Anterior cingulate cortex (tissue), 58 donors: ENCODE data around the gene PNLIP.

Source experiments
- DNase-seq, 58 donors: peaks; one replicate each; lab custom pipeline; 2025; lab: John Stamatoyannopoulos, UW

PNLIP gene

DNA sequence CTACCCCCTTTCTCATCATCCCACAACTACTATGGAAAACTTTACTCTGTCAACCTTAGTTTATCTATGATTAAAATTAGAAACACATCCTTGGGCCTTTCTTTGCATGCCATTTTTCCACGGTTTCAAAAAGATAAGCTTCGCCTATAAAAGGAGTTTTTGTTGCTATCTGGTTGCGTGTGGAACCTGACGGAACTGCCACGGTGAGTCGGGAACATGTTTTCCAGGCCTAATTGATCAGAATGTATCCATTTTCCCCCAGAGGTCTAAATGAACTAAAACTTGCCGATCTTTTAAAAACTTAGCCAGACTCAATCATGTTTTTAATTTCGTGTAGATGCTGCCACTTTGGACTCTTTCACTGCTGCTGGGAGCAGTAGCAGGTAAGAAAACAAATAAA is at the start of gene PNLIP:
PNLIP (plus strand) TSS at position 176 of the 400 bp plus-strand sequence; CDS start at position 338, 162 bp downstream.
- no peak for DNase-seq

DNA sequence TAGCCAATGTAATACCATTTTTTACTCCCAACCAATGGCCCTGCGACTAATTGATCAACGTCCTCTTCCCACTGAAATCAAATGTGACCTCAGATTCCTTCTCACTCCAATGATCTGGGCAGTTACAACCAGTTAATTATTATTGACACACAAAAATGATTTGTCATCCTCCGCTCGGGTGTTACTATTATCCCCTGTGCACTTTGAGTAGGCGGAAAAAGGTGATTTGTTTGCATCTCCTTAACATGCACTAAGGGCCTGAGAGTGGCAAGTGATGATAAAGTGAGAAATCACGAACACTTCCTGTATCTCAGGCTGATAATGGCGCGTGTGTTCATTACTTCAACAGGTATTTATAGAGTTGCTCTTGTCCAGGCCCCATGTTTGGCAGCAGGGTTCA is 40.9 kb upstream of the PNLIP start:
- no peak for DNase-seq

DNA sequence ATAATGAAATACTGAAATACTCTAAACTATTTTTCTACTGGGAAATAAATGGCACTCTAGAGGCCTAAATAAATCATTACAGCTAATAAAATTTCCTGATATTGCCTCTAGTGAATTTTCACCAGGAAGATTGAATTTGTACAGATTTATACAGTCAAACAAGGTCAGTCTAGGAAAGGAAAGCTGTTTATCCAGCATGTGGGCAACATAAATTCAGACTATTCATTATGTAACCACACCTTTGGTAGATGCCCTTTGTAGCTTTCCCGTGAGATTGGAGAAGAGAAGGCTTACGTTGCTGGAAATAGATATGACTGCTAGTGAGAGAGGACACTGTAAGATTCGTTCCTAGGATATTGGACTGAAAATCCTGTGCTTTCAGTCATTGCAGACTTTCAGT is 35.2 kb upstream of the PNLIP start:
- DNase-seq, result no peak

DNA sequence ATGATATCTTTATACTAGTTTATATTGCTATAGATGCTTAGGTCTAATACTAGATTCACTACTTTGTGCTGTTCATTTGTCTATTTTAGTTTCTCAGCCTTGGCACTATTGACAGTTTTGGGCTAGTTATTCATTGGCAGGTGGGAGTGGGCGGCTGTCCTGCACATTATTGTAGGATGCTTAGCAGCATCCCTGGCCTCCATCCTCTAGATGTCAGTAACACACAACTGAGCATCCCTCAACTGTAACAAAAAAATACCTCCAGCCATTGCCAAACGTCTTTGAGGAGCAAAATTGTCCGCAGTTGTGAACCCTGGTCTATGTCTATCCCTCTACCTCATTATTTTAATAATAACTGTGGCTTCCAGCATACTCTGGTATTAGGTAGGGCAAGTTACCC is 34.4 kb upstream of the PNLIP start:
- no peak for DNase-seq

DNA sequence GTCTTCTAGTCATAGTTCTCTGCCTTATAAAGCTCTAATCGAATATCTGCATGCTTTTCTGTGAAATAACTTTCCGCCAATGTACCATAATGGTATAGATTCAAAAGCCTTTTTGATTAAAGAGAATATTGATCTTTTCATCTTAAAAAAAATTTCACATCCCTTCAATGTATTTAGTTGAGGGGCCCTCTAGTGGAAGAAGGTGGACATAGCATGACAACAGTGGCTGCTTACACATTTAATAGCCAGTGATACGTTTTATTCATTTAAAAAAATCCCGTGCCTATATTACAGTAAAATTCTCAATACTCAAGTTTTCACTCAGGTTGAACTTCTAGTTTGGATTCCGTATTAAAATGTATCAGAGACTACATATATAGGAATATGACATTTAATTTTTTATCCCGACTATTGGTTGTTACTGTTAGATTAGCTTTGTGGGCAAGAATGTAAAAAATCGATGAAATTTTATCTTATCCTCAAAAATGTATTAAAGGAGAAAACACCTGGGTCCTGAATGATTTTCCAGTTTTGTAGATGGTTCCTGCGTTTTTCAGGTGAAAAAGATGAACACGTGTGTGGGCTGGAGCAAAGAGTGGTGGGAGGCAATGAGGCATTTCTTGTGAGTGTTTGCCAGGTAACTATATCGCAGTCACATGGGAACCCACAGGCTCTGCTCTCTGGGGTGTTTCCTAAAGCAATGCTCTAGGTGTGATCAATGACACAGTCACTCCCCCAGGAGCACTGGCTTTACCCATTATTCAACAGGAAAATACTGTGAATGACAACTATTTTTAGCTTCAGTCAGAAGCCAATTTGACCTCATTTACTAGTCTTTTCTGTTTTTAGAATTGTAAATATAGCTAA is 24.1 kb upstream of the PNLIP start:
- DNase-seq, result peak in 4 of 58 donors; percentile 4 to 27 (median 8)

DNA sequence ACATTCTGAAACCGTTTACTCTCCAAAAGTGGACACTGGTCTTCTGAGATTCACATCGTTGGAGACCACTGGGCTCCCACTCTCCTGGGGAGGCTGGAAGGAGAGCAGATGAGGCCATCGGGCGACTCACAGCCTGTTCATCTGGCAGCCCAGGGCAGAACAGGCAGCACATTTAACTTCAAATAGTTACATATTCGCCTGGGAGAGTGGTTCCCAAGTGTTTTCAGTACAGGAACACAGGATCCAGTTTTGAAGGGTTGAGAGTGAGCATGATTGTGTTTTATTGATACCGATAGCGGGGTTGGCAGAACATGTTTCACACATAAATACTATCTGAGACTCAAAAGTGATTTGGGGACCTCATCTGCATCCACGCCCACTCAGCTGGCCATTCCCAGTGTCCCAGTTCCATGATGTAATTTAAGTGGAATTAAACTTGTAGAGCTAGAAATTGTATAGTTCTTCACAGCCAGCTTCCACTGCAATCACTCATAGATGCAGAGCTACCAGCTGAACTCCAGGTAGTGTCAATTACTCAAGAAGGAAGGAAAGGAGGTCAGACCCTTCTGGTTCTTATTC is 22.8 kb upstream of the PNLIP start:
- DNase-seq, result no peak

DNA sequence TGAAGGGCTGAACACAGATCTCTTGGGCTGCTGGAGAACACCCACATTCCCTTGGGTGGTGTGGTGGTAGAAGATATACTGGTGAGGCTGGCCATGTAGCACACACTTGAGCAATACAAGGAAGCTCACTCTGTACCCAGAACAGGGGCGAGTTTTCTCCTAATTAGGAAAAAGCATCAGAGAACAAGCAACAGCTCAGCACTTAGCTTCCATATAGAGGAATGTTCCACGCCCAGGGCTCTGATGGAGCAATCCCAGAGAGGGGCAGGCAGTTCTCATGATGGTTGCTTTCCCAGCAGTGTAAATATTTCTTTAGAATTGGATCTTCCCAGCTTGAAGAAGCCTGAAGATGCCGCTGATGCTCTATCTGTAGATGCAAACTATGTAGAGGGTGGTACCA is 21.0 kb upstream of the PNLIP start:
- DNase-seq, result no peak

DNA sequence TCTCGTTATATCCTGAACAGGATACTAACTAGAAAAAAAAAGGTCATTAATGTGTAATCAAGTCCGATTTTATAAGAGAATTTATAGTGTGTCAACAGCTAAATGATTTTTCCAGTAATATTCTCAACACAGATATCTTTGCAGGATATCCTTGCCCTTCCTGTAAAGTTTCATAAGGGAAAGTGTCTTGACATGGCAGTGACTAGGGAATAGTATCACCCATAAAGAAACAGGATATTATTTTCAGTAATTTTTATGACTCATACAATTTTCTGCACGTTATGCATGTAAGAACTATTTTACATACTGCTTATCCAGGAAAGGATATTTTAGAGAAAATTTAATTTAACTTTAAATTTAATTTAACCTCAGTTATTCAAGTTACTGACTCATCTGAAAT is 19.5 kb upstream of the PNLIP start:
- no peak for DNase-seq

DNA sequence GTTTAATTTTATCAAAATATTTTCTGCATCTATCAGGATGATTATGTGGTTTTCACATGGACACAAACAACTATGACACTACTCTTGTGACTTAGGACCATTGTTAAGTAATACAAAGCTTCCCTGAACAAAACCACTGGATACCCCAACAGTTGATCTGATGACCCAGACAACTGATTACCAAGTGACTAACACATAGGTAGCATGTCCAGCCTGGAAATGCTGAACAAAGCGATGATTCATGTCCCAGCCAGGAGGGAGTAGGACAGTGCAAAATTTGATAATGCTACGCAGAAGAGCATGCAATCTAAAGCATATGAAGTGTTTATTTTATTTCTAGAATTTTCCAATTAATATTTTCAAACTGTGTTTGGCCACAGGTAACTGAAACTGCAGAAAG is 8.9 kb upstream of the PNLIP start:
- DNase-seq, result no peak

DNA sequence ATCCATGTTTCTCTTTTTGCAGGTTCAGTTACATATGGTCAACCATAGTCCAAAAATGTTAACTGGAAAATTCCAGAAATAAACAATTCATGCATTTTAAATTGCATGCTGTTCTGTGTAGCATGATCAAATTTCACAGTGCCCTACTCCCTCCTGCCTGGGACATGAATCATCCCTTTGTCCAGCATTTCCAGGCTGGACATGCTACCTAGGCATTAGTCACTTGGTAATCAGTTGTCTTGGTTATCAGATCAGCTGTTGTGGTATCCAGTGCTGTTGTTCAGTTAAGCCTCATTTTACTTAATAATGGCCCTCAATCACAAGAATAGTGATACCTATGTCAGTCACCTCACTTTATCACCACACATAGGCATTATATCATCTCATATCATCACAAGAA is 7.3 kb upstream of the PNLIP start:
- no peak for DNase-seq

DNA sequence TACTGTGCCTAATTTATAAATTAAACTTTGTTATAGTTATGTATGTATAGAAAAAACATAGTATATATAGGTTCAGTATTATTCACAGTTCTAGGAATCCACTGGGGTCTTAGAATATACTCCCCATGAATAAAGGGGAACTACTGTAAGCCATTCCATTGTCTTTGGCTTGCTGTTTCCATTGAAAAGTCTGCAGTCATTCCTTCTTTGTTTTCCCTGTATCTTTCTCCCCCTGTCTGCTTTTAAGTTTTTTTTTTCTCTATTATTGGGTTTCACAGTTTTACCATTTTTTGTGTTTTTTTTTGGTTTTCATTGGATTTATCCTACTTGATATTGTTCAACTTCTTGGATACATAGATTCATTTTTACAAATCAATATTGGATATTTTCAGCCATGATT is 6.7 kb upstream of the PNLIP start:
- DNase-seq, result no peak

DNA sequence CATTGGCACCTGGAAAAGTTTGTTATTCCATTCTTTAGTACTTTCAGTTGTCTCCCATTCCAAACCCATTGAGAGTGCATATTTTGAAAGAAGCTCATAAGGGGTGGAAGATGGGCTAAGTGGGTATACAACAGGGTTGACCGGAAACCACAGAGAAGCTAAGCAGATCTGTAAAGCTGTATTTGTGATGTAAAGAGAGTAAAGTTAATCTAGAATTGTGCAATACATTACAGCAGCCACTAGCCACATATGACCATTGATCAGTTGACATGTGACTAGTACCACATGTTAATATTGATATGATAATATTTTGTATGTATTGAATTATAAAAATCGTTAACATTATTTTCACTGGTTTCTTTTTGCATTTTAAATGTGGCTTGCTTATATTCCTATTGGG is 4.9 kb upstream of the PNLIP start:
- DNase-seq, result no peak

DNA sequence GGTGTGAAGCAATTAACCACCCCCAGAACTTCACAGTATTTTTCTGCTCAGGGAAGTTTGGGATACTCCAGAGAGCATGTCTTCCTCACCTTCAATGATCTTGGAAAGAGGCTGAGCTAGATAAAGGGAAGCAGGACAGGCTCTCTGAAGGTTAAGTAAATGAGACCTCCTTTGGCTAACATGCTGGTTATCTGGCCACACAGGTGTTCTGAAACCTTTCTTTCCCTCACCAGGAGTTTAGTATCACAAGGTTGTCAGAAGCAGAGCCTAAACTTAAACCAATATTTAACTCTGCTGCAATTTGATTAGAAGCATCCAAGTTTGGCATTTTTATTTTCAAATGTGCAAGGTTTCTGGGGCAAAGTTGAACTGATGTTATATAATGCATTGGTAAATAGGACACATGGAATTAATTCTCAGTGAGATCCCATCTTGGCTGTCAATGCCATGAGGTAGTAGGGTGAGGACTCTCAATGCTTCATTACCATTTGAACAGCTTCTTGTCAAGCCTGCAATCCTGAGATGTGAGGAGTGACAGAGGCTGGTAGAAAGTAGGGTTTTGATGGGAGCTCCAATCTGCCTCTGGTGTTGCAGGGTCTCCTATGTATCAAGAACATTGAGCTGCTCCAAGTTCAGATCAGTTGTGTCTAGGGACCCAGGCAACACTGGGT is 3.6 kb upstream of the PNLIP start:
- DNase-seq, result no peak

DNA sequence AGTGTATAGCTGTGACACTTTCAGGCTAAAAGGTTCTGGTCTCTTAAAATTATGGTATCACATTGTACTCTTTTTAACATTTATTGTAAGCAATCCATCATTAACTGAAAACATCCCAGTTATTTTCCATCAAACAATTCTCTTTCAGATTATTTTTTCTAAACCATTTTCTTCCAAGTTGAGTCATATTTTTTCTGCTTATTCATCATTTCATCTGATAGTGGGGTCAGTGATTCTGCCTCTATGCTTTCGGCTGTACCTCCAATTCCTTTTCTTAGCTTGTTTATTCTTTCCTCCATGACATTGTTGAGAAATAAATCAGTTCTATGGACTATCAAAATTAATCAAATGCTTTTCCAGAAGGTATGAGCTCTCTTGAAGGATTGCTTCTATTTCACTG is 609 bp upstream of the PNLIP start:
- no peak for DNase-seq

DNA sequence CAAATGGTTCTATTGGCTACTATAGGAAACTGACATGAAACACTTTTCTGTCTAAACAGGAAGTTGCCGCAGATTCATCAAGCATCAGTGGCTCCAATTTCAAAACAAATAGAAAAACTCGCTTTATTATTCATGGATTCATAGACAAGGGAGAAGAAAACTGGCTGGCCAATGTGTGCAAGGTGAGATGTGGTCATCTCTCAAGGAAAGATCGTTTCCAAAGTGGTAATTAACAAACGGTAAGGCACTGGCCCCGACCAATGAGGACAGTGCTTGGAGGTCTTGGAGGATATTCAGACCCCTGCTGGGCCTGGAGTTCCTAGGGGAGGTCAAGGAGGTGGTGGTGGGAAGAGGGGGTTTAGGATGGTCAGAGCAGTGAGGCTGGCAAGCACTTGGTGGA is 2.6 kb downstream of the PNLIP start:
- DNase-seq, result no peak

DNA sequence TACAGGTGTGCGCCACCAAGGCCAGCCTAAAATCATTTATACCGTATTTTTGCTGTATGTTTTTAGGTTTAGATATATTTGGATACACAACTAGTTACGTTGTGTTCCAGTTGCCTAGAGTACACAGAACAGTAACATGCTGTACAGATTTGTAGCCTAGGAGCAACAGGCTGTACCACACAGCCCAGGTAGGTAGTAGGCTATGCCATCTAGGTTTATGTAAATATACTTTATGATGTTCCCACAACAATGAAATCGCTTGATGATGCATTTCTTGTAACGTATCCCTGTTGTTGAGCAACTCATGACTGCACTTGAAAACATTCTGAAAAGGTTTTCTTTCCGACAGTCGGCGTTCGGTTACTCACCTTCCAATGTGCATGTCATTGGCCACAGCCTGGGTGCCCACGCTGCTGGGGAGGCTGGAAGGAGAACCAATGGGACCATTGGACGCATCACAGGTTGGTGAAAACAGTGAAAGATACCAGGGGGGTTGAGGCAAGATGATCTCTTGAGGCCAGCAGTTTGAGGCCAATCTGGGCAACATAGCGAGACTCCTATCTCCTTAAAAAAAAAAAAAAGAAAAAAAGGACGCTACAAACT is 7.7 kb downstream of the PNLIP start:
- DNase-seq, result no peak

DNA sequence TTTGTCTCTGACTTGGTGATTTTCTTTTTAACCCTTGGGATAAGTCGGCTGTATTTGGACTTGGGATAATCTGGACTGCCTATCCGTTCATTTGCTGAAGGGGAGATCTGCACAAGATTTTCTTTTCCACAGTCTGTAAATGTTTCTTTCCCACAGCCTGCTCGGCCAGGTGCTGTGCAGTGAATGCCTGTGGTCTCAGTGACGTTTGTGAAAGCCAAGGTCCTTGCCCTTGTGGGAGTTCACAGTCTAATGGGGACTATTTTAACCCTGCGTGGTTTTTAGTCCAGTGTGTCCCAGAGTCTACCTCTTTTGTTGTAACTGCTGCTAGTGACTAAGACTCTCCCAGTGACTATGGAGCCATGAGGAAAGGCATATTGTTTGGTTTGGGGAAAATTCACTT is 8.9 kb downstream of the PNLIP start:
- DNase-seq, result no peak

DNA sequence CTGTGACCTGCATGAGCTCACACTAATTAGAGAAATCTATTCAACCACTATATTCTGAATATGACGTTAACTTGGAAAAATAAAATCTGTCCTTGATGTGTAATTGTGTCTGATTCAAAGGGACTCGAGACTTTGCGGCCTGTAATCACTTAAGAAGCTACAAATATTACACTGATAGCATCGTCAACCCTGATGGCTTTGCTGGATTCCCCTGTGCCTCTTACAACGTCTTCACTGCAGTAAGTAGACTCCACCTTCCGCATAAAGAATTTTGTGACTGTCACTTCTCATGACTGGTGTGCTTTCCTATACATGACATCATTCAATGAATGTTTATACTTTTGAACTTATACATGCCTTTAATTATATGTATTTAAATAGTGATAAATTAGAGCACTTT is 10.1 kb downstream of the PNLIP start:
- DNase-seq, result no peak

DNA sequence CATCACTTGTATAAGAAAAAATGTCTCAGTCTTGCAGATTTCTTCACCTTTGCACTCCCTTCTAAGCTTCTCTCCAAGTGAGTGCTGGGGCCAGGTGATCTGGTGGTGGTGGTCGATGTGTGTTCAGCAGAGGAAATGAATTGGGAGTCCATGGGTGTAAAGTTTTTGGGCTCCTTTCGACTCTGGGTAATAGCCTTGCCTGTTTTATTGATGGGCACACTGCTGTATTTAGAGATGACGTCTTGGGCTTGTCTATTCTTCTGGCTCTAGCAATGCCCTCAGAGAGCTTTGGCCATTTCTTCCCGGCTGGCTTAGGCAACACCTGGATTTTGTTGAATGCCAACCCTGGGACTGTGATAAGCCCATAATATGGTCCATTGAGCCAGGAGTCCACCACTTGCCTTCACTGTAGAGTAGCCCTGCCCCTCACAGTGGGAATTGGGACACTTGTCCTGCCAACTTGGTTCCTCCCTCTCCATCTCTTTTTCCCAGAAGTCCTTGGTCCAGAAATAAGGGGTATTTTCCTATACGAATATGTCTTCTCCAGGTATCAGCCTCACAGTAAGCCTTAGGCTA is 11.7 kb downstream of the PNLIP start:
- no peak for DNase-seq

DNA sequence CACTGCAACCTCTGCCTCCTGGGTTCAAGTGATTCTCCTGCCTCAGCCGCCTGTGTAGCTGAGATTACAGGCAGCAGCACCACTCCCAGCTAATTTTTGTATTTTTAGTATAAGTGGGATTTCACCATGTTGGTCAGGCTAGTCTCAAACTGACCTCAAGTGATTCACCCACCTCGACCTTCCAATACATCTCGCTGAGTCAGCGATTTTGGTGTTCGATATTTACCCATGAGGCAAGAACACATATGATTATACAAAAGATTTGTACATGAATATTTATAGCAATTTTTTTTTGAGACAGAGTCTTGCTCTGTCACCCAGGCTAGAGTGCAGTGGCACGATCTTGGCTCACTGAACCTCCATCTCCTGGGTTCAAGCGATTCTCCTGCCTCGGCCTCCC is 19.8 kb downstream of the PNLIP start:
- no peak for DNase-seq

DNA sequence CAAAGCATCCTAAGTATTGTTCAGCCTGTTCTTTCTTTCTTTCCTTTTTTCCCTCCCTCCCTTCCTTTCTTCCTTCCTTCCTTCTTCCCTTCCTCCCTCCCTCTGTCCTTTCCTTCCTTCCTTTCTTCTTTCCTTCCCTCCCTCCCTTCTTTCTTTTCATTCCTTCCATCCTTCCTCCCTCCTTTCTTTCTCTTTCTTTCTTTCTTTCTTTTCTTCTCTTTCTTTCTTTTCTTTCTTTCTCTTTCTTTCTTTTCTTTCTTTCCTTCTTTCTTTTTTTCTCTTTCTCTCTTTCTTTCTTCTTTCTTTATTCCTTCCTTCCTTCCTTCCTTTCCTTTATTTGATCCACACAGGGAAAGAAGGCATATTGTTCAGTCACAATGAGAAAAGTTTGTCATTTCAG is 21.2 kb downstream of the PNLIP start:
- DNase-seq, result no peak
